ENCODE measurements around the gene BIK. TPM values are rescaled to one million over a fixed set of nuclear protein-coding genes. Genes with fewer than 3 reads are reported as not detected.

BIK gene
- total RNA-seq, 1 donor from 2014 or later: not detected

GRCh38 chr22:43114958-43115357, 4.4 kb downstream of the BIK start:
- H3K4me3 ChIP-seq: no peak overlapping the region
- no peak for TF ChIP-seq CTCF (IDR thresholded peaks at IDR 0.05)
- H3K36me3 ChIP-seq: no peaks in the 10 kb centered on the region
- H3K27ac ChIP-seq: no peak overlapping the region
- H3K4me1 ChIP-seq: peaks cover 10% of the 10 kb centered on the region in 2 donors
- H3K27me3 ChIP-seq: peaks cover 18% of the 10 kb centered on the region
- no peak for DNase-seq (ENCODE audit: low spot score in 2 of 2)
- no peaks in the 10 kb centered on the region for H3K9me3 ChIP-seq
- intact Hi-C loops (cut with DNase I): no loop called here

DNA sequence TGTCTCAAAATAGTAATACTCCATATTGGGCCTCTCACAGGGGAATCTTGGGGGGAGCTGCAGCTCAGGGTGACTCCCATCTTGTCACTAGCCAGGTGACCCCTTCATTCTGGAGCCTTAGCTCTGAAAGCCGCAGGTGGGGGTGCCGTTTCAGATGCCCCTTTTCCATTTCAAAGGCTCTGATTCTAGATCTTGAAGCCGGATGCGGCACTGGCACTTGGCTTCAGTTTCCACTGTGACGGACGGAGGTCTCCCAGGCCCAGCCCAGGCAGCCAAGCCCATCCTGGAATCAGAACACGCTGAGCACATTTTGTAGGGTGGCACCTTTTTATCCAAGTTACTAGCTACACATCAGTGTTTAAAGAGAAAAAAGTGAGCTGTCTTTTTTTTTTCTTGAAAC, 6.4 kb downstream of the BIK start:
- Histone ChIP-seq H3K4me1 (no peaks in the 10 kb centered on the region), H3K4me3 (no peak overlapping the region), H3K27me3 (peaks cover under 1% of the 10 kb centered on the region), H3K27ac (no peak overlapping the region), H3K36me3 (no peaks in the 10 kb centered on the region), H3K9me3 (no peaks in the 10 kb centered on the region)
- no peak for TF ChIP-seq CTCF (IDR thresholded peaks at IDR 0.05)
- DNase-seq (ENCODE audit: low spot score in 2 of 2): no peak
- intact Hi-C loops (cut with DNase I): no loop called here

- intact Hi-C loops (cut with DNase I): no loop called here
- Histone ChIP-seq H3K4me1 (no peaks in the 10 kb centered on the region), H3K27me3 (no peaks in the 10 kb centered on the region), H3K4me3 (no peak overlapping the region), H3K36me3 (no peaks in the 10 kb centered on the region), H3K27ac (no peak overlapping the region), H3K9me3 (no peaks in the 10 kb centered on the region)
- TF ChIP-seq CTCF (IDR thresholded peaks at IDR 0.05): no peak
- no peak for DNase-seq (ENCODE audit: low spot score in 2 of 2)
These were observed 7.7 kb downstream of the BIK start for GRCh38 chr22:43118024-43118849.

GRCh38 chr22:43118953-43119458, 8.5 kb downstream of the BIK start:
- no peak for TF ChIP-seq CTCF (IDR thresholded peaks at IDR 0.05)
- H3K4me1 ChIP-seq: no peaks in the 10 kb centered on the region
- no peaks in the 10 kb centered on the region for H3K36me3 ChIP-seq
- H3K27me3 ChIP-seq: no peaks in the 10 kb centered on the region
- intact Hi-C loops (cut with DNase I): no loop called here
- no peaks in the 10 kb centered on the region for H3K9me3 ChIP-seq
- no peak for DNase-seq (ENCODE audit: low spot score in 2 of 2)
- H3K27ac ChIP-seq: no peak overlapping the region
- no peak overlapping the region for H3K4me3 ChIP-seq

- no peaks in the 10 kb centered on the region for H3K36me3 ChIP-seq
- intact Hi-C loops (cut with DNase I): no loop called here
- no peaks in the 10 kb centered on the region for H3K27me3 ChIP-seq
- H3K27ac ChIP-seq: no peak overlapping the region
- TF ChIP-seq CTCF (IDR thresholded peaks at IDR 0.05): no peak
- no peaks in the 10 kb centered on the region for H3K9me3 ChIP-seq
- H3K4me3 ChIP-seq: no peak overlapping the region
- H3K4me1 ChIP-seq: peaks cover 0 to under 1% of the 10 kb centered on the region in 2 donors
- no peak for DNase-seq (ENCODE audit: low spot score in 2 of 2)
These were observed 16.1 kb downstream of the BIK start for GRCh38 chr22:43126501-43127165.
